Measurements from ENCODE around the gene ARNT2.

ARNT2 gene

DNA sequence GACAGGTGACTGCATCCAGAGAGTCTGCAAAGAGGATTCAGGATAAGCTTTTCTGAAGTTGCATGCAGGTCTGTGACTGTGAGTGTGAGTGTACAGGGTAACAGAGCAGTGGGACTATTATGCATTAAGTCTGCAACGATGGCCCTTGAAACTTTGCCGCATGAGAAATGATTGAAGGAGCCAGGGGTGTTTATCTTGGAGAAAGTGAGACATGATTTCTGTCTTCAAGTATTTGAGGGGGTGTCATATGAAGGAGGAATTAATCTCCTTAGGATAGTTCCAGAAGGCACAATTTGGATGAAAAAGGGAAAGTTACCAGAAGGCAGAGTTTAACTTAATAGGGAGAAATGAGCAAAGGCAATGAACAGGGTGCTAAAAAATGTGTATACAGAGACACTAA is 119.6 kb downstream of the ARNT2 start:
- DNase-seq = no peak

DNA sequence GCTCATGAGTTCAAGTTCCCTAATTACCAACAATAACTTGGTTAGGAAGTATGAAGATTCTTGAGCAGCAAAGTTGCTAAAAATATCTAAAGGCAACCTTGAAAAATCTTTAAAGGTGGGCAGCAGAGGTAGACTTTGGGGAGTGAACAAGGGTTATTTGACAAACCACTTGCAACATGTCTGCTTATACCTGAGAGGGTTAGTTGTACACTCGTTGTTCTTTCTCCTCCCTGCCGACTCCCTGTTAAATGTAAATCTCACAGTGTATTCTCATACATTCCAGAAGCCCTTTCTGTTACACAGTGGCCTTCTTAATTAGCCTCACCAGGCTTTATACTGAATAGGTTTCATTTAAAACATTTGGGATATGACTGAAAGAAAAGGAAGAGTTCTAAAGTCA is 121.7 kb downstream of the ARNT2 start:
- DNase-seq = no peak

GRCh38 chr15:80526556-80527340 is 122.6 kb downstream of the ARNT2 start:
- DNase-seq = no peak

GRCh38 chr15:80527406-80527805 is 123.2 kb downstream of the ARNT2 start:
- no peak for DNase-seq

GRCh38 chr15:80527961-80528360 is 123.8 kb downstream of the ARNT2 start:
- no peak for DNase-seq

DNA sequence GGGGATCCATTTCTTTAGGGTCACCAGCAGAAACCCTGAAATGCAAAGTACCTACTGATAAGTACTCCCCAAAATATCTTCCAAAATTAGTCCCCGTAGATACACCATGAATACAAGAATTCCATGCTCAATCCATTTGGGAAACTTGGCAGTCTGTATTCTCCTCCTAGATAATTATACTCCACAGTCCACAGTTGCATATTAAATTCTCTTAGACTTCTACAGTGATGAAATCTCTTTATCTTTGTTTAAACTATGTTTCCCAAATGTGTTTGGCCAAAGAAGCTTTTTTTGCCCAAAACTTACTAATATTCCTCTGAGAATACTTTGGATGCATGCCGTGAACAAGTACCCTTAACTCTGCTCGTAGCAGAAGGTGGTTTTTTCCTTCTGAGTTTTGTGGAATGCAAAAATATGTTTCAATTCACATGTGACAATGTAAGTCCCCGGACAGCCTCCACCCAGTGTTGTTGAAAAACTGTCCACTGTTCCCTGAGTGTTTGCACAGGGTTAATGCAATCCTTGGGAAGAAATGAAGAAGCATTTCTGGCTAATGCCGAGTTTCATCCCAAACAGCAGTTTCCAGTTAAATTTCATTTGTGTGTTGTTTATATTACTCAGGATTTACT is 126.7 kb downstream of the ARNT2 start:
- no peak for DNase-seq

DNA sequence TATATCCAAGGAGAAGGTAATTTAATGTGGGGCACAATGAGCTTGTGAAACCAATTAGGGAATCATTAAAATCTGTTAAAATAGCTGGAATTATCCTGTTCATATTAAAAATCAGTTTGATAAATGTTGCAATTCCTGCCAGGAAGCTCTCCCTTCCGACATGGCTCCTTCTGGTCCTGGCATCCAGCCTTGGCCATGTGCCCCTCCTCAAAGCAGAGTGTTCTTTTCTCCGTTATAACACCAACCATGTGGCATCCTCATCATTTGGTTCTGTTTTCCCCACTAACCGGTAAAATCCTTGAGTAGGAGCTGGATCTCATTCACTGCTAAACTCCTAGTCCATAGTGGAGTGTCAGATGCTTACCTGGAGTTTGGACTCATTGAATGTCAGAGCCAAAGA is 127.2 kb downstream of the ARNT2 start:
- DNase-seq = no peak

GRCh38 chr15:80531796-80532195 is 127.6 kb downstream of the ARNT2 start:
- DNase-seq = no peak

DNA sequence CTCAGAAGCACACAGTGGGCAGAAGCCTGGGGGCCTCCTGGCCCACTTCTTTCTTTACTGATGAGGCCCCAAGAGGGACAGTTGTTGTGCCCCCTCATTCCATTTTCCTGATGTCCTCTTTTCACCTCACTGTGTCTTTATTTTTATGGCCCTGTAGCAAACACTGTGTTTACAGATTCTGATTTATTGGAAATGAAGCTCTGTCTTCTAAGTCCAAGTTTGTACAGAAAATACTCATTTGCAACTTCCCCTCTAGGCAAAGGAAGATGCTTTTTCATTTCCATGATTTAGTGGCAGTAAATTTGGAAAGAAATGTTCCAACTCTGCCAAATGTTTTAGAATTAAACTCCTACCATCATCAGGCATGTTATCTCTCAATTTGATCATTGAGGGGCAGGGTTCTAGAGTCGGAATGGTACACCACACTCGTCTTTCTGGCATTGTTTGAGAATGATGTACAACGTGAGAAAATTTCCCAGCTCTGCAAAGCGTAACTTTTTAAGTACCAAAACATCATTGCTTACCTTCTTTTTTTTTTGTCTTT is 129.7 kb downstream of the ARNT2 start:
- DNase-seq = no peak

GRCh38 chr15:80536231-80536630 is 132.0 kb downstream of the ARNT2 start:
- DNase-seq = no peak

DNA sequence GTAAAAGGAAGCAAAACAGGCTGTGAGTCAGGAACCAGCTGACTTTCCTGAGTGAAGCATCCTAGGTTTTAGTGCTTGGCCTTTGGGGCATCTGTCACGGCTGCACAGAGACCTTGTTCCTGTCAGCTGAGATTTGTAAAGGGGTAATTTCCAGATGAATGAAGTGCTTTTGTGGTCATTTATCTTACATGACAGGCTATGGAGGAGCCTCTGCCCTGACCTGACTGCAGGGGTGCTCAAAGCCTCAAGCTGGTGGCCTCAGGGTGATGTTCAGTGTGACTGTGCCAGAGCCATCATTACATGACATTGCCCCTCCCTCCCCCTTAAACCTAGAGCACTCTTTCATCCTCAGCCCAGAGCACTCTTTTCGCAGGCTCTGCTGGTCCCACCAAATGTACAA is 132.5 kb downstream of the ARNT2 start:
- no peak for DNase-seq

DNA sequence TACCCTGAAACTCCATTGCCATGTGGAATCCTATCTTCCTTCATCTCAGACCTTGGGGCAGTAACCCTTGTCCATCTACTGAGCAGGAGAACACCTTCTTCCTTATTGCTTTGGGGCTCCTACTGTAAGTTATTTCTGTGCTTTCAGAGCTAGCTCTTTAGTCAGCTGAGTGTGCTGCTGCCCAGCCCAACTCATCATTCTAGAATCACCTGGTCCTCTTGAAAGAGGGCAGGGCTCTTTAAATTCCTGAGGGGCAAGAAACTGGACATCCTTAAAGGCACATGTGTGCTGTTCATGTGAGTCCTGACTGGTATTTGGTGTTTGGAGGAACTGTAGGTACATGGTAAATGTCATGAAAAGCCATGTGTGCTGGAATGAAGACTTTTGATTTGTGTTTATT is 140.9 kb downstream of the ARNT2 start:
- no peak for DNase-seq

- no peak for DNase-seq
Observed at GRCh38 chr15:80547264-80547663, 143.1 kb downstream of the ARNT2 start.

GRCh38 chr15:80549191-80549590 is 145.0 kb downstream of the ARNT2 start:
- no peak for DNase-seq

DNA sequence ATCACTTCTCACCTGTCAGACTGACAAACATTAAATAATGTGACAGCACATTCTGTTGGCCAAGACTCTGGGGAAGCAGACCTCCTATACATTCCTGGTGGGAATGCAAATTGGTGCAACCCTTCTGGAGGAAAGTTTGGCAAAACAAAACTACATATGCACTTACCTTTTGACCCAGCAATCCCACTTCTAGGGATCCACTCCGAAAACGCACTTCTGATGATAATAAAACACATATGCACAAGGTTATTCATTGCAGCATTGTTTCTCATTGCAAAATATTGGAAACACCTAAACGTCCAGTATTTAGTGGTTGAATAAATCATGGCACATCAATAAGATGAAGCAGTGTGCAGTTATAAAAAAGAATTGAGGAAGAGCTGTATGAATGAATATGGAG is 145.5 kb downstream of the ARNT2 start:
- DNase-seq = no peak

DNA sequence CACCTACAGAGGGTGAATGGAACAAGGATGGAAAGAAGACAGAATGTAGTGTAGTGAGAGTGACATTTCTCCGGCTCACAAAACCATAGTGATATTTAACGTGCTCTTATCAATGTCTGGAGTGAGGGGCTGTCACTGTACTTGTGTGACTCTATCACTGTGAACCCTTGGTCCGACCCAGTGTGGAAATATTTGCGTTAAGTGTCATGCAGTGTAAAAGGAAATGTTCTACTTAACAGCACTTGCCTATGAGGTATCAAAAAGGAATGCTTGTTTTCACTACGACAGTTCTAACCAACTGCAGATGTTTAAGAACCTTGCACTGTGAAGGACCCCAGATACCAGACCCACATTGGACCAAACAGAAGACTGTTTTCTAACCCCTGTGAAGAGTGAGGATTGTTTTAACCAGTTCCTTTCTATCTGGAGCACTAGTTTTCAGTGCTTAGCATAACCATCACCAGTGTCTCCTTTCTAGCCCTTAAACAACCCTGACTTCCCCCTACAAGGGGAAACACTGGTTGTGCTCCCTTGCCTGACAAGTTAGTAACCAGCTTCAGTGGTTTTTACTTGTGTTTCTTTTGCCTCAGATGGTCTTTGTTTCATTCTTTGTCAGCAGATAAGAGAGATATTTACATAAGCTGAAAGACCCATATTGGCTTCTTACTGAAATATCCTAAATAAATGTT is 146.2 kb downstream of the ARNT2 start:
- DNase-seq = no peak

DNA sequence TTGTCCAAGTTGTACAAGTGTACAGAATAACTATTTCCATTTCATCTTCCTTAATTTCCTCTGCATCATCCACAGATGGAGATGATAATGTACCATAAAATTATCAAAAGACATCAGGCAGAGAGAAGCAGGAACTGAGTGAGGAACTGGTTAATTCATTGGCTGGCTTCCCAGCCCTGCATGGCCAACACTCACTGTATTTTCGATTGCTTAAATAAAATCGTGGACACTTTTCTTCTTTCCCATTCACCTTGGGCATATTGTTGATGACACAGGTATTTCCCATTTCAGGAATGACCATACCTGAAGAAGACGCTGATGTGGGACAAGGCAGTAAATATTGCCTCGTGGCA is 146.7 kb downstream of the ARNT2 start:
- DNase-seq = no peak

- DNase-seq = no peak
Observed at GRCh38 chr15:80551348-80551747, 147.2 kb downstream of the ARNT2 start.

- DNase-seq = no peak
Observed at GRCh38 chr15:80554560-80554959, 150.4 kb downstream of the ARNT2 start.

DNA sequence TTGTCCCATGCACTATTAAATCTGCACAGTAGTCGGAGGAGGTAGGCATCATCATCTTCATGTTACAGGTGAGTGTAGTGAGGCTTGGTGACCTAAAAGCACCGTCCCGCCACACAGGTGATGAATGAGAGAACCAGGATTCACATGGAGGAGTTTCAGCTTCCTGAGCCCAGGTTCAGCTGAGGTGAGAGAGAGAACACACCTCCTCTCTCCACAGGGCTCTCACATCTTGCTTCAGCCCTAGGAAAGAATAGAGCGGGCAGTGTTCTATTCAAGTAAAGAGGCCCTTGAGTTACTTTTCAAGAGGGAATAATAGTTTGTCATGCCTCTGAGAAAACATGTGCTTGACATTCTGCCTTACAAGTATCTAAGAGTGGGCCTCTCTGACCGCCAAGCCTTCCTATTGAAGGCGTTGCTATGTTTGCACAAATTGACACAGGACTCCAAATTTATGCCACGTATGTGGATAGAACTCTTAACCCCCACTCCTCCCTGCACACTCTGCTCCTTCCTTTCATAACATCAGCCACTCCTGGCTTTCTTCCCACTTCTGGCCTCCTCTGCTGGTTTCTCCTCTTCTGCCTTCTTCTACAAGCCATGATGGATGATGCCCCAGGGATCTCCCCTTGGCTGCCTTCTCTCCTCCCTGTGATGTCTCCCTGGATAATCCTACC is 152.6 kb downstream of the ARNT2 start:
- no peak for DNase-seq

- DNase-seq = no peak
Observed at GRCh38 chr15:80557441-80558234, 153.5 kb downstream of the ARNT2 start.

DNA sequence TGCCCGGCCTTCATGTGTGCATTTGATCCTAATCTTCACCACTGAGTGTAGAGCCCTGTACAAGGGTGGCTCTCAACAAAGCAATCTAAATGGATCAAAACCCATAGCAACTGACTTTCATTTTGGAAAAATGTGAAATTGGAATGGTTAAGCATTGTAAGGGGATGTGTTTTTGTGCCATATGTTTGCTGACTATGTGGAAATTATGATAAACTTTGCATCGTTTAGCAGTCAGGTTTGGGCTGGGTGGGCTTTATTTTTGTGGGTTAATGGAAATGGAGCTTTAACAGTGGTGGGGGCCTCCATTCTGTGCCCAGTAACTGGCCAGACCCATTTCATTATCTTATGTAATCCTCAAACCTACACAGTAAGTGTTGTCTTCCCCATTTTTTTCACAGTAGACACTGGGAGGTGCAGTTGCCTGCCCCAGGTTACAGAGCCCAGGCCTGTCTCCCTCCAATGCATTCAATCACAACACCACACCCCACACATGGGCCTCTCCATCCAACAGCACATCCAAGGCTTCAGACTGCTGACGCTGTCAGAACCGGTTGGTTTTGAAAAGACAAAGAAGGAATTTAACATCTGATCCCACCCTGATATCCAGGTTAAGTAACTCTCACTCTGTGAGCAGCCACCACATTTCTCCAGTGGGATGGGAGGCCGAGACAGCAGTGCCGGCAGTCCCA is 154.6 kb downstream of the ARNT2 start:
- DNase-seq = no peak
